Fibroblast of lung (primary cell): Measurements from ENCODE around the gene SYT11. TPM values are rescaled to one million over a fixed set of nuclear protein-coding genes. Genes with fewer than 3 reads are reported as not detected.
"Not testable (repeated sequence)": the region's sequence is repeated elsewhere in the genome, so short reads cannot be mapped to it uniquely, and the experiment has no call there.

Source experiments
- DNase-seq, 2 donors: peaks; one replicate each; pipeline versions ENCODE4 v3.0.0 to v3.0.0-alpha.2; 2010; ENCODE audit warnings: low read depth in 2 of 2
- H2AFZ ChIP-seq: 2 replicates; pipeline ENCODE4 v1.5.1; 2012; ENCODE audit warnings: low read length, control low read depth, inconsistent platforms
- H3K27ac ChIP-seq: 2 replicates; pipeline ENCODE4 v1.5.1; 2011; ENCODE audit warnings: low read length, control low read depth; ENCODE audit not compliant: insufficient read depth
- H3K27me3 ChIP-seq: 2 replicates; pipeline ENCODE4 v1.5.1; 2011; ENCODE audit warnings: mild to moderate bottlenecking, low read length; ENCODE audit not compliant: control insufficient read depth, insufficient read depth
- H3K36me3 ChIP-seq: 2 replicates; pipeline ENCODE4 v1.5.1; 2011; ENCODE audit warnings: low read length; ENCODE audit not compliant: control insufficient read depth, insufficient read depth
- H3K4me1 ChIP-seq: 2 replicates; pipeline ENCODE4 v1.5.1; 2011; ENCODE audit warnings: low read length; ENCODE audit not compliant: control insufficient read depth, insufficient read depth; ENCODE audit errors: extremely low read depth
- H3K4me2 ChIP-seq: 2 replicates; pipeline ENCODE4 v1.5.1; 2011; ENCODE audit warnings: low read length, control low read depth; ENCODE audit not compliant: insufficient read depth; ENCODE audit errors: extremely low read depth
- H3K4me3 ChIP-seq, 4 experiments: fragments of 200-600 bp in 1 of 4; sonication (generic) in 1 of 4; replicated peaks in 1 of 4; 2 replicates each; pipeline ENCODE4 v1.5.1; 2011 to 2016; ENCODE audit warnings: low read length in 4 of 4, low read depth in 3 of 4, mild to moderate bottlenecking in 3 of 4, control low read depth in 2 of 4, inconsistent platforms in 1 of 4, mixed read lengths in 1 of 4; ENCODE audit not compliant: insufficient read depth in 1 of 4; ENCODE audit errors: control extremely low read depth in 1 of 4
- H3K79me2 ChIP-seq: 2 replicates; pipeline ENCODE4 v1.5.1; 2012; ENCODE audit warnings: mild to moderate bottlenecking, low read length, inconsistent platforms; ENCODE audit not compliant: control insufficient read depth, insufficient read depth
- H3K9ac ChIP-seq: 2 replicates; pipeline ENCODE4 v1.5.1; 2011; ENCODE audit warnings: mild to moderate bottlenecking, low read length, control low read depth; ENCODE audit not compliant: insufficient read depth
- H3K9me3 ChIP-seq: 2 replicates; pipeline ENCODE4 v1.5.1; 2012; ENCODE audit warnings: low read depth, low read length; ENCODE audit not compliant: control insufficient read depth, insufficient read depth
- H4K20me1 ChIP-seq: 2 replicates; pipeline ENCODE4 v1.5.1; 2011; ENCODE audit warnings: low read length; ENCODE audit not compliant: control insufficient read depth, insufficient read depth; ENCODE audit errors: extremely low read depth
- EZH2 ChIP-seq: IDR thresholded peaks from 2 replicates; pipeline ENCODE4 v1.5.1; 2012; ENCODE audit warnings: low read length, control low read depth, mild to moderate bottlenecking; ENCODE audit errors: missing control alignments
- polyA plus RNA-seq, 2 donors: library from polyadenylated mRNA; depleted of rRNA in 1 of 2; stranded (reverse) in 1 of 2; unstranded in 1 of 2; fragments of >200 nt; gene quantifications; 2 replicates each; pipeline ENCODE4 v1.2.1, GENCODE V29; 2011 to 2012; ENCODE audit warnings: missing spikeins in 1 of 2
- total RNA-seq: library from RNA; depleted of rRNA; stranded (reverse); fragments of >200 nt; gene quantifications from 2 replicates; pipeline ENCODE4 v1.2.1, GENCODE V29; 2014
- TF ChIP-seq, protein P1 (sequence below), 2 donors: IDR thresholded peaks in 1 of 2; conservative IDR thresholded peaks in 1 of 2; 1 replicate in 1 of 2; 2 replicates in 1 of 2; pipeline ENCODE4 v1.5.1; 2011 to 2012; ENCODE audit warnings: low read length in 2 of 2, control low read depth in 1 of 2, inconsistent platforms in 1 of 2, low read depth in 1 of 2, mild to moderate bottlenecking in 1 of 2

The SYT11 gene
- total and polyA plus RNA-seq, 2 donors (not counting 1 experiment from before 2014, with no cell fraction given): 36.8 to 71.3 TPM

DNA sequence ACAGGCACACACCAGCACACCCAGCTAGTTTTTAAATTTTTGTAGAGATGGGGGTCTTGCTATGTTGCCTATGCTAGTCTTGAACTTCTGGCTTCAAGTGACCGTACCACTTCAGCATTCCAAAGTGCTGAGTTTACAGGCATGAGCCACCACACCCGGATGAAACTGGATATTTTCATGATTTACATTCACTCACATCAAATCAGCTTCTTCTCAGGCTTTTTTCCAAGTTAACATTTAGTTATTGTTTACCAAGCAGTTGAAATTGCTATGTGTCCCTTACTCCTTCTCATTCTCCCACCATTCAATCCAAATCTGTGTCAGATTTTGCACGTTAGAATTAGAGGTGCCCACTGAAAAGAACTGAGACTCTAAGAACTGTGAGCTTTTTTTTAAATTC is 33.4 kb downstream of the SYT11 start:
- Histone ChIP-seq H4K20me1 (no peaks in the 10 kb centered on the region), H3K4me1 (peaks cover 19% of the 10 kb centered on the region), H3K79me2 (no peaks in the 10 kb centered on the region), H3K4me3 (no peak overlapping the region), H3K9ac (no peak overlapping the region), H2AFZ (no peak overlapping the region), H3K36me3 (no peaks in the 10 kb centered on the region), H3K27me3 (no peaks in the 10 kb centered on the region), H3K9me3 (no peaks in the 10 kb centered on the region), H3K4me2 (peak overlapping the region; percentile 26), H3K27ac (peak overlapping the region; percentile 85)
- TF ChIP-seq, protein P1, sequence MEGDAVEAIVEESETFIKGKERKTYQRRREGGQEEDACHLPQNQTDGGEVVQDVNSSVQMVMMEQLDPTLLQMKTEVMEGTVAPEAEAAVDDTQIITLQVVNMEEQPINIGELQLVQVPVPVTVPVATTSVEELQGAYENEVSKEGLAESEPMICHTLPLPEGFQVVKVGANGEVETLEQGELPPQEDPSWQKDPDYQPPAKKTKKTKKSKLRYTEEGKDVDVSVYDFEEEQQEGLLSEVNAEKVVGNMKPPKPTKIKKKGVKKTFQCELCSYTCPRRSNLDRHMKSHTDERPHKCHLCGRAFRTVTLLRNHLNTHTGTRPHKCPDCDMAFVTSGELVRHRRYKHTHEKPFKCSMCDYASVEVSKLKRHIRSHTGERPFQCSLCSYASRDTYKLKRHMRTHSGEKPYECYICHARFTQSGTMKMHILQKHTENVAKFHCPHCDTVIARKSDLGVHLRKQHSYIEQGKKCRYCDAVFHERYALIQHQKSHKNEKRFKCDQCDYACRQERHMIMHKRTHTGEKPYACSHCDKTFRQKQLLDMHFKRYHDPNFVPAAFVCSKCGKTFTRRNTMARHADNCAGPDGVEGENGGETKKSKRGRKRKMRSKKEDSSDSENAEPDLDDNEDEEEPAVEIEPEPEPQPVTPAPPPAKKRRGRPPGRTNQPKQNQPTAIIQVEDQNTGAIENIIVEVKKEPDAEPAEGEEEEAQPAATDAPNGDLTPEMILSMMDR (conservative IDR thresholded peaks at IDR 0.05 in 1 of 2, IDR thresholded peaks at IDR 0.05 in 1 of 2; ENCODE audit: low read depth in 1 of 2, low read length in 2 of 2): no peak
- no peak for TF ChIP-seq EZH2
- DNase-seq: peak; percentile 84 to 86

DNA sequence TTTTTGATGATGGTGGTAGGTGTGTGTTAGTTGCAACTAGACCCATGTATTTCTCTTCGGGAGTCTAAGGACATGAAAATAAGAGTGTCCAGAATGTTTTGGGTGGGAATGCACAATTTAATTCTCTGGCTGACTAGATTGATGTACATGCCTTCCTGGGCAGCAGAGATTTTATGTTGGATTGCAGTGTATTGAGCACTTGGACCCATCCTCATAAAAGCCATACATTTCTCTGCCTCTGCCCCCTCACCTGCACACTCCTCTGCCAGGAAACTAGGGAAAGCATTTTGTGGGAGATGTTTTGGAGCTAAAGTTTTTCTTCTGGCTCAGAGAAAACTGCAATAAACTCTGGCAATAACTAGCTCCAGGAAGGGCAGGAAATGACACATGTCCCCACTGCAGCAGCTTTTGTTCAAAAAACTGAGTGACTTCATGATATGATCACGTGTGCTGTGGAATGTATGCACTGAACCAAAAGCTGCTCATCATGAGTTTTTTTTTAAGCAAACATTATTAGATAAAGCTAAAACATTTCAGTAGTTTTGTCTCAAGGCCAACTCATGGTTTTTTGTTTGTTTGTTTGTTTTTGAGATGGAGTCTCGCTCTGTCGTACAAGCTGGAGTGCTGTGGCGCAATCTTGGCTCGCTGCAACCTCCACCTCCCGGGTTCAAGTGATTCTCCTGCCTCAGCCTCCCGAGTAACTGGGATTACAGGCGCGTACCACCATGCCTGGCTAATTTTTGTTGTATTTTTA is 34.2 kb downstream of the SYT11 start:
- H3K36me3 ChIP-seq: no peaks in the 10 kb centered on the region
- peak overlapping the region; percentile 26 for H3K4me2 ChIP-seq
- peak; percentile 75 to 87 for DNase-seq
- H3K4me3 ChIP-seq: no peak overlapping the region
- H2AFZ ChIP-seq: no peak overlapping the region
- H3K4me1 ChIP-seq: peaks cover 19% of the 10 kb centered on the region
- no peak for TF ChIP-seq EZH2
- TF ChIP-seq, protein P1 (conservative IDR thresholded peaks at IDR 0.05 in 1 of 2, IDR thresholded peaks at IDR 0.05 in 1 of 2; ENCODE audit: low read depth in 1 of 2, low read length in 2 of 2): no peak
- no peaks in the 10 kb centered on the region for H4K20me1 ChIP-seq
- peak overlapping the region; percentile 85 for H3K27ac ChIP-seq
- H3K9ac ChIP-seq: peak overlapping the region; percentile 10
- H3K9me3 ChIP-seq: no peaks in the 10 kb centered on the region
- H3K79me2 ChIP-seq: no peaks in the 10 kb centered on the region
- H3K27me3 ChIP-seq: no peaks in the 10 kb centered on the region

DNA sequence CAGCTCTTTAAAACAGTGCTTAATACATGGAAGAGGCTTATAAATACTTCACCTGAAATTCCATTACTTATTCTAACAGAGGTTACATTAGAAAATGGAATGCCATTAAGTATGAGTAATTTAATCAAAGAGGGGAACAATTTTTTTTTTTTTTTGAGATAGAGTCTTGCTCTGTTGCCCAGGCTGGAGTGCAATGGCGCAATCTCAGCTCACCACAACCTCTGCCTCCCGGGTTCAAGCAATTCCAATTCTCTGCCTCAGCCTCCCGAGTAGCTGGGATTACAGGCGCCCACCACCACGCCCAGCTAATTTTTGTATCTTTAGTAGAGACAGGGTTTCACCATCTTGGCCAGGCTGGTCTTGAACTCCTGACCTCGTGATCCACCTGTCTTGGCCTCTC is 36.2 kb downstream of the SYT11 start:
- not testable (repeated sequence) for H2AFZ ChIP-seq, H3K9ac ChIP-seq, H3K79me2 ChIP-seq, H3K27me3 ChIP-seq, H3K4me2 ChIP-seq, H3K27ac ChIP-seq, H3K4me3 ChIP-seq, H3K36me3 ChIP-seq, H4K20me1 ChIP-seq, H3K9me3 ChIP-seq, DNase-seq
- peaks cover 14% of the 10 kb centered on the region for H3K4me1 ChIP-seq

DNA sequence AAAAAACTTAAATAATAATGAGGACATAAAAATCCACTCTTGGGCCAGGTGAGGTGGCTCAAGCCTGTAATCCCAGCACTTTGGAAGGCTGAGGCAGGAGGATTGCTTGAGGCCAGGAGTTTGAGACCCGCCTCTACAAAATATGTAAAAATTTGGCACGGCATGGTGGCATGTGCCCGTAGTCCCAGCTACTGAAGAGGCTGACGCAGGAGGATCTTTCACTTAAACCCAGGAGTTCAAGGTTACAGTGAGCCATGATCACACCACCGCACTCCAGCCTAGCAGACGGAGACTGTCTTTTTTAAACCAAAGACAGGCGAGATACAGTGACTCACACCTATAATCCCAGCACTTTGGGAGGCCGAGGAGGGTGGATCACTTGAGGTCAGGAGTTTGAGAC is 37.1 kb downstream of the SYT11 start:
- DNase-seq, H3K9me3 ChIP-seq, H3K27ac ChIP-seq, H3K4me3 ChIP-seq, H4K20me1 ChIP-seq, H3K79me2 ChIP-seq, H2AFZ ChIP-seq, H3K4me2 ChIP-seq, H3K9ac ChIP-seq, H3K27me3 ChIP-seq: not testable (repeated sequence)
- H3K36me3 ChIP-seq: peaks cover 13% of the 10 kb centered on the region
- peaks cover 14% of the 10 kb centered on the region for H3K4me1 ChIP-seq
